Endothelial cell of umbilical vein (primary cell): Measurements from ENCODE around the gene MEI1. TPM values are rescaled to one million over a fixed set of nuclear protein-coding genes. Genes with fewer than 3 reads are reported as not detected.

Source experiments
- BruUV-seq: library from RNA; stranded (reverse); fragments of 400-500 nt; replicated peaks from 2 replicates; lab custom pipeline; 2021; lab: Mats Ljungman, UMichigan
- CTCF ChIA-PET: fragments of 300-600, 350-600 bp; sonication (Branson Sonifier 250); formaldehyde crosslinking; loops from one replicate; lab custom pipeline; 2021; ENCODE audit warnings: antibody characterized with exemption, inconsistent platforms; lab: Charles Lee
- POLR2A ChIA-PET: fragments of 300-600, 350-600 bp; sonication (Branson Sonifier 250); formaldehyde crosslinking; loops from one replicate; lab custom pipeline; 2021; ENCODE audit warnings: antibody characterized with exemption, inconsistent platforms; lab: Charles Lee
- DNase-seq: peaks from one replicate; pipeline ENCODE4 v3.0.0-alpha.2; 2011; ENCODE audit warnings: low read depth, low spot score
- FAIRE-seq: peaks from 2 replicates; lab custom pipeline; 2011; peaks lifted over from hg19 to GRCh38; lab: Jason Lieb, UNC
- H2AFZ ChIP-seq: 2 replicates; pipeline ENCODE4 v1.6.0; 2012; ENCODE audit warnings: low read depth, low read length, control low read depth, inconsistent platforms
- H3K27ac ChIP-seq: 2 replicates; pipeline ENCODE4 v1.5.1; 2011; ENCODE audit warnings: low read depth, mild to moderate bottlenecking, control low read depth, low read length, moderate library complexity; ENCODE audit not compliant: insufficient read depth
- H3K27me3 ChIP-seq, 2 experiments: 2 replicates each; pipeline versions ENCODE4 v1.6.0 to v1.6.1; 2011; ENCODE audit warnings: low read length in 2 of 2, mixed read lengths in 1 of 2; ENCODE audit not compliant: control insufficient read depth in 2 of 2, insufficient read depth in 2 of 2
- H3K36me3 ChIP-seq, 2 experiments: 2 replicates in 1 of 2; 3 replicates in 1 of 2; pipeline ENCODE4 v1.5.1; 2011; ENCODE audit warnings: low read length in 2 of 2, mild to moderate bottlenecking in 1 of 2, moderate library complexity in 1 of 2; ENCODE audit not compliant: control insufficient read depth in 2 of 2, insufficient read depth in 2 of 2; ENCODE audit errors: extremely low read depth in 1 of 2
- H3K4me1 ChIP-seq: 3 replicates; pipeline ENCODE4 v1.5.1; 2011; ENCODE audit warnings: mild to moderate bottlenecking, low read length; ENCODE audit not compliant: control insufficient read depth, insufficient read depth; ENCODE audit errors: extremely low read depth
- H3K4me2 ChIP-seq: 2 replicates; pipeline ENCODE4 v1.6.1; 2011; ENCODE audit warnings: low read length, control low read depth, mixed read lengths; ENCODE audit not compliant: insufficient read depth
- H3K4me3 ChIP-seq, 3 experiments: fragments of 200-600 bp in 1 of 3; sonication (generic), shearing (Covaris generic) in 1 of 3; replicated peaks in 1 of 3; 2 replicates each; pipeline ENCODE4 v1.5.1; 2011 to 2016; ENCODE audit warnings: control low read depth in 3 of 3, low read length in 3 of 3, mild to moderate bottlenecking in 2 of 3, inconsistent platforms in 1 of 3, low read depth in 1 of 3, moderate library complexity in 1 of 3; ENCODE audit not compliant: insufficient read depth in 1 of 3
- H3K79me2 ChIP-seq: 2 replicates; pipeline ENCODE4 v1.6.0; 2012; ENCODE audit warnings: low read length, inconsistent platforms; ENCODE audit not compliant: control insufficient read depth, insufficient read depth
- H3K9ac ChIP-seq: replicated peaks from 2 replicates; pipeline ENCODE3; 2011; ENCODE audit warnings: low read length, control low read depth; ENCODE audit not compliant: insufficient read depth; ENCODE audit errors: extremely low read depth
- H3K9me1 ChIP-seq: replicated peaks from 3 replicates; pipeline ENCODE4 v1.6.0; 2011; ENCODE audit warnings: mild to moderate bottlenecking, low read length; ENCODE audit not compliant: control insufficient read depth, insufficient read depth; ENCODE audit errors: extremely low read depth
- H3K9me3 ChIP-seq: replicated peaks from 2 replicates; pipeline ENCODE4 v1.5.1; 2012; ENCODE audit warnings: low read length, inconsistent platforms; ENCODE audit not compliant: control insufficient read depth, insufficient read depth
- H4K20me1 ChIP-seq: replicated peaks from 2 replicates; pipeline ENCODE3; 2011; ENCODE audit warnings: mild to moderate bottlenecking, low read length; ENCODE audit not compliant: control insufficient read depth, insufficient read depth; ENCODE audit errors: extremely low read depth
- CTCF ChIP-seq, 2 donors: IDR thresholded peaks; 1 replicate in 1 of 2; 2 replicates in 1 of 2; pipeline ENCODE4 v1.5.1; 2011; ENCODE audit warnings: low read length in 2 of 2, mild to moderate bottlenecking in 2 of 2, moderate library complexity in 2 of 2, control low read depth in 1 of 2, inconsistent platforms in 1 of 2, low read depth in 1 of 2; ENCODE audit not compliant: insufficient read depth in 1 of 2; ENCODE audit errors: extremely low read depth in 1 of 2
- EZH2 ChIP-seq: IDR thresholded peaks from 2 replicates; pipeline ENCODE4 v1.6.1; 2012; ENCODE audit warnings: borderline replicate concordance, low read depth, mild to moderate bottlenecking, moderate library complexity, low read length, inconsistent platforms; ENCODE audit not compliant: severe bottlenecking
- FOS ChIP-seq: IDR thresholded peaks from 2 replicates; pipeline ENCODE4 v1.6.1; 2011; ENCODE audit warnings: mild to moderate bottlenecking, low read length, moderate library complexity, borderline replicate concordance; ENCODE audit not compliant: insufficient read depth
- GATA2 ChIP-seq: IDR thresholded peaks from 2 replicates; pipeline ENCODE4 v1.7.0; 2011; ENCODE audit warnings: low read depth, mild to moderate bottlenecking, moderate library complexity, mixed read lengths, low read length; ENCODE audit not compliant: insufficient read length, insufficient read depth
- JUN ChIP-seq: IDR thresholded peaks from 2 replicates; pipeline ENCODE4 v1.6.1; 2011; ENCODE audit warnings: borderline replicate concordance, low read depth; ENCODE audit not compliant: insufficient read length, insufficient read depth
- MAX ChIP-seq: IDR thresholded peaks from 2 replicates; pipeline ENCODE4 v1.6.1; 2011; ENCODE audit not compliant: insufficient read depth, insufficient read length
- MYC ChIP-seq: IDR thresholded peaks from one replicate; pipeline ENCODE4 v1.6.1; 2011; ENCODE audit warnings: mild to moderate bottlenecking, low read depth, low read length
- POLR2A ChIP-seq: IDR thresholded peaks from 2 replicates; pipeline ENCODE4 v1.6.1; 2012; ENCODE audit warnings: low read depth, mild to moderate bottlenecking, control low read depth, low read length
- POLR2AphosphoS5 ChIP-seq: IDR thresholded peaks from 2 replicates; pipeline ENCODE4 v1.6.1; 2012; ENCODE audit warnings: low read depth, mild to moderate bottlenecking, control low read depth, low read length, moderate library complexity; ENCODE audit not compliant: insufficient read depth
- dilution Hi-C: fragments of 300-500 bp; cut with MboI; formaldehyde crosslinking; loops from one replicate; pipeline ENCODE4 v1.15.0; 2019; ENCODE audit warnings: low sequenced_read_pairs; ENCODE audit not compliant: extremely low pct_ligation_motif_present
- intact Hi-C: fragments of 100-400 bp; cut with micrococcal nuclease; formaldehyde crosslinking; loops from one replicate; pipeline ENCODE4 v1.10.0; 2022
- polyA plus RNA-seq, 4 experiments: library from polyadenylated mRNA; depleted of rRNA in 3 of 4; stranded (reverse) in 3 of 4; unstranded in 1 of 4; fragments of >200 nt; gene quantifications; 2 replicates each; pipeline versions ENCODE4 v1.2.1 to v1.2.3, GENCODE V29; 2011 to 2012; ENCODE audit warnings: missing spikeins in 1 of 4
- total RNA-seq: library from RNA; stranded (reverse); gene quantifications from 2 replicates; pipeline ENCODE4 v1.2.3, GENCODE V29; 2021

MEI1 gene
- total and polyA plus RNA-seq, 2 donors (not counting 3 experiments of a cell fraction or from before 2014, with no cell fraction given) = 1.5 to 1.9 TPM

DNA sequence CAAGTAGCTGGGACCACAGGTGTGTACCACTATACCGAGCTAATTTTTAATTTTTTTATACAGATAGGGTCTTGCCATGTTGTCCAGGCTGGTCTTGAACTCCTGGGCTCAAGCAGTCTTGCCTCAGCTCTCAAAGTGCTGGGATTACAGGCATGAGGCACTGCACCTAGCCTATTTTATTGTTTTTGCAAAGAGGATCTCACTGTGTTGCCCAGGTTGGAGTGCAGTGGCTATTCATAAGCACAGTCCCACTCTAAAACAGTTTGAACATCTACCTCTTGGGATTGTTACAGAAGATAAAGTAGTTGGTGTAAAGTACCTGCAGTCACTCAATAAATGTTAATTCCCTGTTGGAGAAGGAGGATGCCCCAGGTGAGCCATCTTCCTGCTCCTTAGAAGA is 49.1 kb upstream of the MEI1 start:
- no peaks in the 10 kb centered on the region for H4K20me1 ChIP-seq
- H3K27ac ChIP-seq = no peak overlapping the region
- H3K4me1 ChIP-seq = peaks cover 7% of the 10 kb centered on the region
- no peak for TF ChIP-seq JUN
- no peak for TF ChIP-seq FOS
- TF ChIP-seq MAX = no peak
- TF ChIP-seq GATA2 = no peak
- TF ChIP-seq EZH2 = no peak
- no peak for TF ChIP-seq POLR2A
- TF ChIP-seq CTCF (IDR thresholded peaks at IDR 0.05; ENCODE audit: extremely low read depth in 1 of 2, insufficient read depth in 1 of 2, low read depth in 1 of 2, low read length in 2 of 2) = no peak
- TF ChIP-seq POLR2AphosphoS5 = no peak
- TF ChIP-seq MYC = no peak
- H3K27me3 ChIP-seq = no peaks in the 10 kb centered on the region
- no peak overlapping the region for H3K9ac ChIP-seq
- peaks cover 28 to 42% of the 10 kb centered on the region in 2 experiments for H3K36me3 ChIP-seq
- no peaks in the 10 kb centered on the region for H3K9me1 ChIP-seq
- no peak overlapping the region for H2AFZ ChIP-seq
- intact Hi-C loops = no loop called here
- CTCF ChIA-PET = interaction anchor here (1.5 kb wide), 1 partner anchor 17 kb away, joined by 10 read pairs; no protein-coding TSS in a partner anchor
- peaks cover 17% of the 10 kb centered on the region for H3K79me2 ChIP-seq
- dilution Hi-C loops = no loop called here
- no peak overlapping the region for H3K4me3 ChIP-seq
- no TSS peak for BruUV-seq
- DNase-seq (no peak), FAIRE-seq (no peak)
- H3K9me3 ChIP-seq = no peaks in the 10 kb centered on the region
- H3K4me2 ChIP-seq = no peak overlapping the region
- POLR2A ChIA-PET = no interaction called here
